ENCODE measurements around the gene CRPPA.

CRPPA gene

GRCh38 chr7:16423761-16424160 is 2.4 kb upstream of the CRPPA start:
- DNase-seq (ENCODE audit: low read depth): no peak

DNA sequence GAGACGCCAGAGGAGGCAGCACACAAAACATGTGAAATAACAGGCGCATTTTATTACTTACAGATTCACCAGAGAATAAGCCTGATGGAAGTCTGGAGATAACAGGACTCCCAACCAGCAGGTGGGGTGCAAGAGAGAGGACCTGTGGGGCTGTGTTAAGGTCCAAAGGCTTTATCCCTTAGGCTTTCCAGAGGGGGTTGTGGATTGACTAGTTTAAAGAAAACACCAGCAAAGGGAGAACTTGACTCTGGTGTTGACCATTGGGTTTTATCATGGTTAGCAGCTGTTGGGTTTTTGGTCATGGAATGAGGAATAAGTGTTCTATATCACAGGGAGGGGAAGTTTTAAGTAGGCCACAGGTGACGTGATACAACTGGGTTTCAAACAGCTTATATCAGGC is 1.6 kb upstream of the CRPPA start:
- no peak for DNase-seq (ENCODE audit: low read depth)

GRCh38 chr7:16422103-16422435 is 731 bp upstream of the CRPPA start:
- DNase-seq (ENCODE audit: low read depth): peak; percentile 24

- DNase-seq (ENCODE audit: low read depth): peak; percentile 95
Observed at GRCh38 chr7:16420649-16421332, 547 bp downstream of the CRPPA start.

GRCh38 chr7:16420329-16420648 is 1.0 kb downstream of the CRPPA start:
- DNase-seq (ENCODE audit: low read depth): no peak

- DNase-seq (ENCODE audit: low read depth): no peak
Observed at GRCh38 chr7:16419859-16420258, 1.5 kb downstream of the CRPPA start.

GRCh38 chr7:16419126-16419525 is 2.2 kb downstream of the CRPPA start:
- no peak for DNase-seq (ENCODE audit: low read depth)

DNA sequence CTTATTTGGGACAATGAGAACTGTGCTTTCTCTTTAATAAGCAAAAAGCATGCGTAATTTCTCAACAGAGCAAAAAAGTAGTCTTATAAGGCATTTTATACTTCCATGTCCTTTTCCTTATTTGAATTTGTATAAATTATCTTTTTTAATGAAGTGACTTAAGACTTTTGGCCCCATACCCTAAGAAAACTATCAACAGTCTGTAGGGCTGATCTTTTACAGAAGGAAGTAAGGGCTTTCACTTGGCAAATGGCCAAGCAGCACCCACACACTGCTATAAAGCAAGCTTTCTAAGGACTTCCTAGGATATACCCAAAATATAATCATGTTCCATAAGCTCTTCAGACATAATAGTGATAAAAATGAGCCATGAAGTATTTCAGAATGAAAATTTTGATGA is 3.4 kb downstream of the CRPPA start:
- no peak for DNase-seq (ENCODE audit: low read depth)

DNA sequence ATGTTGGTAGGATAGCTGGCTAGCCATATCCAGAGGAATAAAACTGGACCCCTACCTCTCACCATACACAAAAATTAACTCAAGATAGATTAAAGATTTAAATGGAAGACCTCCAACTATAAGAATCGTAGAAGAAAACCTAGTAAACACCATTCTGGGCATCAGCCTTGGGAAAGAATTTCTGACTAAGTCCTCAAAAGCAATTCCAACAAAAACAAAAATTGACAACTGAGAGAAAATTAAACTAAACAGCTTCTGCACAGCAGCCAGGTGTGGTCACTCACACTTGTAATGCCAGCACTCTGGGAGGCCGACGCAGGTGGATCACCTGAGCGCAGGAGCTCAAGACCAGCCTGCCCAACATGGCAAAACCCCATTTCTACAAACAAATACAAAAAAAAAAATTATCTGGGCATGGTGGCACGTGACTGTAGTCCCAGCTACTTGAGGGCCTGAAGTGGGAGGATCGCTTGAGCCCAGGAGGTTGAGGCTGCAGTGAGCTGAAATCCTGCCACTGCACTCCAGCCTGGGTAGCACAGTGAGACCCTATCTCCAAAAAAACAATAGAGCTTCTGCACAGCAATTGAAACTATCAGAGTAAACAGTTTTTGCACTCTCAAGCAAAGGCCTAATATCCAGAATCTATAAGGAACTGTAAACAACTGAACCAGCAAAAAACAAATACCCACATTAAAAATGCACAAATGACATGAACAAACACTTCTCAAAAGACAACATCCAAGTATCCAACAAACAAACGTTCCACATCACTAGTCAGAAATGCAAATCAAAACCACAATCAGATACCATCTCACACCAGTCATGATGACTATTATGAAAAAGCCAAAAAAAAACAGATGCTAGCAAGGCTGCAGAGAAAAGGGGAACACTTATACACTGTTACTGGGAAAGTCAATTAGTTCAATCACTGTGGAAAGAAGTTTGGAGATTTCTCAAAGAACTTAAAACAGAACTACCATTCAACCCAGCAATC is 4.8 kb downstream of the CRPPA start:
- DNase-seq (ENCODE audit: low read depth): peak; percentile 91

DNA sequence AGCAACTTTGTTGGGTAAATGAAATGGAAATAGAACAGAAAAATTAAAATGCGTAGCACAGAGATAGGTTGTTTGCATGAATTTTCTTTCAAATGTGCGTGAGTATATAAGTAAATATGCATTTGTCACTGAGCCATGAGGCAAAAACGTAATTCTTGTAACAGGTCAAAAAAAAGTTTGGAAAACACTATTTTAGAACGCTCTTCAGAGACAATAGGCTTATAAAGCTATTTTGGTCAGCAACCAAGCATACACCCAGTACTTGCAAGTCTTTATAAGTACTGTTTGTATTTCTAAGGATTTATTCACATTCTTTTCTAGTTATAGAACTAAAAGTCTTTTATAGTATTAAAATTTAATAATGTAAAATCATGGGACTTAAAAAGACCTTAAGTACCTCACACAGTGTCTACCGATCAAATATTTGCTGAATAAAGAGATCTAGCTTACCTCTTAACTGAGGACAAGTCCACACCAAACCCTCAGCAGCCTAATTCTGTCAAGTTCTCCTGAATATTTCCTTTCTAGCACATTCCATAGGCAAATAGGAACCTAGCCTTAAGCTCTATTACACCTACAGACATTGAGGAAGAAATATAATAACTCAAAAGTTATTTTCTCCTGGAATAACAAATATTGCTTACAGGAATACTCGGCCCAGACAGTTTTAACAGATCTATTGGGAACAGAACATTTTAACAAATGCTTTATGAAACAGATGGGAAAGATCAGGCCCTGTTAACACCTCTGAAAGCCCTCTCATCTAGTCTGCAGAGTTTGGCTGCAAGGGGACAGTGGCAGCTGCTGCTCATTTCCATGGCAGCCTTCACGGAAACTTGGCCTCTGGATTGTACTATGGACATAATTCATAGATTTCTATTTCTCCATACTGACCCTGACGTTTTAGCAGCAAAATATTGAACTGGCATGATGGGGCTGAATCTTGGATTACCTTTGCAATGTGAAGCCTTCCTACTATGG is 8.8 kb downstream of the CRPPA start:
- no peak for DNase-seq (ENCODE audit: low read depth)

GRCh38 chr7:16411391-16411790 is 9.9 kb downstream of the CRPPA start:
- DNase-seq (ENCODE audit: low read depth): peak; percentile 64

GRCh38 chr7:16409777-16410176 is 11.6 kb downstream of the CRPPA start:
- no peak for DNase-seq (ENCODE audit: low read depth)

DNA sequence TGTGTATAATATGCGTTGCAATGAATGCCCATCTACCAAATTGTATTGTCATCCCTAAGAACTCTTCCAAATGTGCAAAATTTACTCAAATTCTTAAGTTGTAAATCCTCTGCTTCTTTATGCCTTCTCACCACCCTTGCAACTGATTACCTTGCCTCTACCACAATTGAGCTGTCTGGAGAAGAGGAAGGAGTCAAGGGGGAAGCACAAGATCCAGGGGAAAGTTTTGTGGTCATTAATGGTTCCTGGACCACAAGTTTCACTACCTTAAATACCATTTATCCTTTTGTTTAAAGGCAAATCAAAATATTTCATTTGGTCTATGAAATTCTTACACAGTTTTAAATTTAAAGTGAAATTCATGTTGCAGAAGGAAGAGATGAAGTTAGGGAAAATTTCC is 16.7 kb downstream of the CRPPA start:
- DNase-seq (ENCODE audit: low read depth): no peak

- no peak for DNase-seq (ENCODE audit: low read depth)
Observed at GRCh38 chr7:16403475-16403874, 17.9 kb downstream of the CRPPA start.

GRCh38 chr7:16402940-16403339 is 18.4 kb downstream of the CRPPA start:
- no peak for DNase-seq (ENCODE audit: low read depth)

- no peak for DNase-seq (ENCODE audit: low read depth)
Observed at GRCh38 chr7:16402091-16402490, 19.2 kb downstream of the CRPPA start.

- DNase-seq (ENCODE audit: low read depth): no peak
Observed at GRCh38 chr7:16400893-16401275, 20.5 kb downstream of the CRPPA start.

- peak; percentile 10 for DNase-seq (ENCODE audit: low read depth)
Observed at GRCh38 chr7:16399916-16400892, 21.1 kb downstream of the CRPPA start.

DNA sequence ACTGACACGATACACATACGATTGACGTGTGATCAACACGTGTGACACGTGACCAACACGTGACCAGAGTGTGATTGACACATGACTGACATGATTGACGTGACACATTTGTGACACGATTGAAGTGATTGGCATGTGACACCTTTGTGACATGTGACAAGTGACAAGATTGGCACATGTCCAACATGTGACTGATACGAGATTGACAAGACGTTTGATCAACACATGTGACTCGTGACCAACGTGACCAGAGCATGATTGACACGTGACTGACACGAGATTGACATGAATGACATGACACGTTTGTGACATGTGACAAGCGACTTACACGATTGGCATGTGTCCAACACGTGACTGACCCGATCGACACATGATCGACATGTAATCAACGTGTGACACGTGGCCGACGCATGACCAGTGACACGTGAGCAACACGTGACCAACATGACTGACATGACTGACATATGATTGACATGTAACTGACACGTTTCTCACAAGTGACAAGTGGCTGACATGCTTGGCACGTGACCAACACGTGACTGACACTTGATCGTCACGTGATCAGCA is 22.0 kb downstream of the CRPPA start:
- peak; percentile 11 for DNase-seq (ENCODE audit: low read depth)

- DNase-seq (ENCODE audit: low read depth): no peak
Observed at GRCh38 chr7:16398146-16399017, 23.0 kb downstream of the CRPPA start.
